ENCODE measurements around the gene TECPR1. TPM values are rescaled to one million over a fixed set of nuclear protein-coding genes. Genes with fewer than 3 reads are reported as not detected.
A peak's percentile ranks its signal among the peaks of the same experiment; 100 is the strongest.

TECPR1 gene
- total and polyA plus RNA-seq, 5 donors = 10.5 to 25.5 (median 25.1) TPM

DNA sequence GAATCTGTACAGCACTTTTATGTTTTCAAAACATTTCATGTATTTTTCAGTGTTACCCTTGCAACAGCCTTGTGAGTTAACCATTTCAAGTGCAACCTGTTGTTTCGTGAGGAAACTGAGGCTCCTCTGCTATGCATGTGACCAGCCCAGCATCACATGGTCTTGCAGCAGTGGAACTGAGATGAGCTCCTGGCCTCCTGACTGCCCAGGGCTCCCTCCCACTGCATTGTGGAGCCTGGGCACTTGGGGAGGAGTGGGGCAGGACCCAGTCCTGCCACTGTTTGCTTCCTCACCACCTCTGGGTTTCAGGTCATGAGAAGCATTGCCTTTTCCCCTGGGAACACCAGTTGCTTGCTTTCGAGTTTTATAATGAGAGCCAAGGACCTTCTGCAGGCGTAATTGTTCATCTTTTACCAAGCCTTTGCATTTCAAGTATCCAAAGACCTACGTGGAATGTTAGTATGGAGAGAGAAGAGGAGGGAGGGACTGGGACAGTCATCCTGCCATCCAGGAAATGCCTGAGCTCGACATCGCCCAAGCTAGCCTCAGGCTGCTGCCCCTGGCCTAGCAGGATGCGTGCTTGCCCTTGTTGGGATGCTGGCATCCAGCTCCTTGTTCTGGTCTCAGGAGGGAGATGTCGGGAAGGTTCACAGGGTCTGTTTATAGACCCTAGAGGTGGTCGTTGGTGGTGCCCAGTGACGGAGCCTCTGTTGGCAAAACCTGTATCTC, 73.1 kb downstream of the TECPR1 start:
- peak in 1 of 2 donors; percentile 32 for ATAC-seq
- WGBS = 82% methylated on average over 10 of the region's 10 CpGs
- Histone ChIP-seq H3K27me3 (ENCODE audit: control insufficient read depth, insufficient read depth) (no peaks in the 10 kb centered on the region), H3K4me1 (ENCODE audit: control insufficient read depth, insufficient read depth, low read length) (peaks cover 7% of the 10 kb centered on the region), H3K9me3 (ENCODE audit: control insufficient read depth, low read length) (no peaks in the 10 kb centered on the region), H3K4me3 (ENCODE audit: low read length) (no peak overlapping the region), H3K27ac (ENCODE audit: low read length) (peak overlapping the region; percentile 15)
- intact Hi-C loops (cut with DNase I) = no loop called here
- no peak for DNase-seq

DNA sequence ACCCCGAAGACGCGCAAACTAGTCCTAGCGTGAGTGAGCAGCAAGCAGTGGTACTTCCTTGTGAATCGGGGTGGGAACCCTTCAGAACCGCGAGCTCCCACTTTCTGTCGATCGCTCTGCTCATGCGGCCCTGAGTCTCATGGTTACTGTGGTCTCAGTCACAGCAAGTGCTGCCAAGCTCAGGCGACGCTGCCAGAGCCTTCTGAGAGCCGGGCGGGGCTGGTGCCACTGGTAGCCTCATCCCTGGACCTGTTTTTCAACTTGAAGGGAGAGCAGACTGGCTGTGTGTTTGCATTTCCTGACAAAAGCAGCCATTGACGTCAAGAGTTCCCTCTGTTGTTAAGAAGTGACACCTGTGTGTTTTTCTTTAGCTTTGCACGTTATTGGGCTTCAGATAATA, 73.7 kb downstream of the TECPR1 start:
- Histone ChIP-seq H3K27me3 (ENCODE audit: control insufficient read depth, insufficient read depth) (no peaks in the 10 kb centered on the region), H3K27ac (ENCODE audit: low read length) (peak overlapping the region; percentile 58), H3K4me1 (ENCODE audit: control insufficient read depth, insufficient read depth, low read length) (peaks cover 7% of the 10 kb centered on the region), H3K9me3 (ENCODE audit: control insufficient read depth, low read length) (no peaks in the 10 kb centered on the region), H3K4me3 (ENCODE audit: low read length) (no peak overlapping the region)
- ATAC-seq (peak; percentile 86 to 89), DNase-seq (peak; percentile 38 to 89 (median 86))
- intact Hi-C loops (cut with DNase I) = no loop called here
- 68% methylated on average over 16 of the region's 16 CpGs for WGBS

DNA sequence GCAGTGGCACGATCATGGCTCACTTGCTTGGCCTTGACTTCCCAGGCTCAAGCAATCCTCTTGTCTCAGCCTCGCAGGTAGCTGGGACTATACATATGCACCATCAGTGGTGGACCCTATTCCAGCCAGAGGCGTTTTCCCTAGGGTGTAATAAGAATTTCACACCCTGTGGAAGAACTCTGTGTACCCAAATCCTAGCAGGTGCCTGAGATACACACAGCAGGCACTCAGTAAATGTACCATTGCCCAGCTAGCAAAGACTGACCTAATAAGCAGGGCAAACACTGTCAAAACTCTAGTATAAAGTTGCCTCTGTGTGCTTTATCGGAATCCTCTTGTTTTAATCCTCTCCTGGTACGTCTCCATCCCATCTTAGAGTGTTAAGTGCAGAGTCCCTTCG, 74.5 kb downstream of the TECPR1 start:
- Histone ChIP-seq H3K27ac (ENCODE audit: low read length) (peak overlapping the region; percentile 56), H3K4me1 (ENCODE audit: control insufficient read depth, insufficient read depth, low read length) (peaks cover 7% of the 10 kb centered on the region), H3K4me3 (ENCODE audit: low read length) (no peak overlapping the region), H3K9me3 (ENCODE audit: control insufficient read depth, low read length) (no peaks in the 10 kb centered on the region), H3K27me3 (ENCODE audit: control insufficient read depth, insufficient read depth) (no peaks in the 10 kb centered on the region)
- DNase-seq = no peak
- intact Hi-C loops (cut with DNase I) = no loop called here
- ATAC-seq = peak; percentile 18 to 47
- 78% methylated on average over 6 of the region's 6 CpGs for WGBS

DNA sequence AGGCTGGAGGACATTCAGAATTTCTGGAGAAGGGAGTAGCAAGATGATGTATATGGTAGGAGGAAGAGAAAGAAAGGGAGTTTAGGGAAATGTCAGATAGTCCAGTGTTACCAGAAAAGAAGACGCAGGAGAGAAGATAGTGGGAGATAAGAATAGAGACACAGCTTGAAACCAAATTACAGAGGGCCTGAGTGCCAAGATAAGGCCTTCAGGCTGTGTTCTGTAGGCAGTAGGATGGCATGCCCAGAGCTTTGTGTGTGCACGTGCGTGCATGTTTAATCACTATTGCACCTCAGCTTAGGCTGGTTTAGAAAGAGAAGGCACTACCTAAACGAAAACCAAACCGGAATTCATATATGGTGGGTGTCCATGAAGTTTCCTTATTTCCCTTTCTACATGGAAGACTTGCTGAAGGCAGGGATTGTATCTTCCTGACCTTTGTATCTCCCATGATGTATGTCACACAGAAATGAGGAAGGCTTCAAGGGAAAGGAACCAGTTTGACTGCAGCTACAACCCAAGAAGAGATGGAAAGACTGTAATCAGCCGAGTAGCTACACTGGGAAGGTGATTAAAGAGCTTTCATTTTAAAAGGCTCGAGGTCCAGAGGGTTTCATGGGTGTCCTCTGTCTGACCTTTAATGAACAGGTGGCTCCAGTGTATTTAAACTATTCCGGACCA, 76.6 kb downstream of the TECPR1 start:
- H3K27ac ChIP-seq (ENCODE audit: low read length) = peak overlapping the region; percentile 1
- 72% methylated on average over 8 of the region's 8 CpGs for WGBS
- no peak overlapping the region for H3K4me3 ChIP-seq (ENCODE audit: low read length)
- H3K27me3 ChIP-seq (ENCODE audit: control insufficient read depth, insufficient read depth) = no peaks in the 10 kb centered on the region
- intact Hi-C loops (cut with DNase I) = no loop called here
- DNase-seq = no peak
- no peak for ATAC-seq
- H3K4me1 ChIP-seq (ENCODE audit: control insufficient read depth, insufficient read depth, low read length) = peaks cover 7% of the 10 kb centered on the region
- H3K9me3 ChIP-seq (ENCODE audit: control insufficient read depth, low read length) = no peaks in the 10 kb centered on the region

DNA sequence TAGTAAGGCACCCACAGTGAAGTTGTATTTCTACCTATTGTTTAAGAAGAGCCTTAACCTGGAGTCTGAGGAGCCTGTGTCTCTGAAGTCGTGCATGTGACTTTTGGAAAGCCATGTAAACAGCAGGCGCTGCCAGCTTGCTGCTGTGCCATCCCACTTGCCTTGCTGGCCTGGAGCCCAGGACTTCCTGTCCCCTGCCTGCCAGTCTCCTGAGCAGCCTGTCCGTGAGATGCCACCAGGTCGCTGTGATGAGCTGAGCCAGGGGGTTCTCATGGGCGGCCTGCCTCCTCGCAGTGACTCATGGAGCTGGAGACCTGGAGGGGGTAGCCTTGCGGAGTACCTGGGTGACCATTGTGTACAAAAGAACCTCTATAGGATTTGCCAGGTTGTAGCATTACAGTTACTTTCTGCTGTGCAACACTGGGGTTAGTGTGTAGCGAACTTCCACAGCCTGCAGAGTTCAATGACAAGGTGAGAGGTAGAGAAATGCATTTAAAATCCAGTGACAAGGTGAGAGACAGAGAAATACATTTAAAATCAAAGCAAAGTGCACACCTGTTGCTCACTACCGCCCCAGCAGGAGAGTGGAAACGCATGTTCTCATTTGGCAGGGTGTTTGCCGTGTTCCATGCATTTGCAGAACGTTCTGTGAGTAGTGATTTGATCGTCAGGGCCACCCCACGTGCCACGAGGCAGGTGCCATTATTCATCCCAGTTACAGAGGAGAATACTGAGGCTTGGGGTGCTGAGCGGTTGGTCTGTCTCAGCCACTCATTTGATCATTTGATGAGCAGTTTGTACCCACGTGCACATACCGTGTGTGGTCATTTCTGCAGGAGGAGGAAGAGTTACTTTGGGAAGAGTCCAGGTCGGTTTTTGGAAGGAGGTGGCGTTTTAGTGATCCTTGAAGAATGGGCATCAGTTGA, 77.4 kb downstream of the TECPR1 start:
- peaks cover 7% of the 10 kb centered on the region for H3K4me1 ChIP-seq (ENCODE audit: control insufficient read depth, insufficient read depth, low read length)
- intact Hi-C loops (cut with DNase I) = no loop called here
- H3K9me3 ChIP-seq (ENCODE audit: control insufficient read depth, low read length) = no peaks in the 10 kb centered on the region
- no peaks in the 10 kb centered on the region for H3K27me3 ChIP-seq (ENCODE audit: control insufficient read depth, insufficient read depth)
- peak overlapping the region; percentile 1 for H3K27ac ChIP-seq (ENCODE audit: low read length)
- H3K4me3 ChIP-seq (ENCODE audit: low read length) = no peak overlapping the region
- DNase-seq = peak; percentile 43 to 82 (median 79)
- peak; percentile 53 to 69 for ATAC-seq
- 80% methylated on average over 20 of the region's 20 CpGs for WGBS

DNA sequence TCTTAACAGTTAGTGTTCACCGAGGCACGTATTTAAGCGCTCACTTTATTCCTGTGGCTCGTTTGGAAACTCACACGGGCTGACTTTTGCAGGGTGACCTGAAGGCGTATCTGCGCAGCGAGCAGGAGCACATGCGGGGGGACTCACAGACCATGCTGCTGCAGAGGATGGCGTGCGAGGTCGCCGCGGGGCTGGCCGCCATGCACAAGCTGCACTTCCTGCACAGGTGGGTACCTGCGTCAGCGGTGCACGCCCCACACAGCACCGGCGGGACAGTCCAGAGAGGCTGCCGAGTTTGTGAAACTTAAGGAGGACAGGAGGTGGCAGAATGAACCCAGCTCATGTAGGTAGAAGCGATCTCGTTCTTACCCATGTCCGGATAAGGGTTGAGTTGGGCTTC, 80.6 kb downstream of the TECPR1 start:
- Histone ChIP-seq H3K9me3 (ENCODE audit: control insufficient read depth, low read length) (no peaks in the 10 kb centered on the region), H3K27ac (ENCODE audit: low read length) (no peak overlapping the region), H3K4me1 (ENCODE audit: control insufficient read depth, insufficient read depth, low read length) (no peaks in the 10 kb centered on the region), H3K4me3 (ENCODE audit: low read length) (no peak overlapping the region), H3K27me3 (ENCODE audit: control insufficient read depth, insufficient read depth) (no peaks in the 10 kb centered on the region)
- intact Hi-C loops (cut with DNase I) = no loop called here
- ATAC-seq = no peak
- WGBS = 95% methylated on average over 24 of the region's 24 CpGs
- DNase-seq = no peak

DNA sequence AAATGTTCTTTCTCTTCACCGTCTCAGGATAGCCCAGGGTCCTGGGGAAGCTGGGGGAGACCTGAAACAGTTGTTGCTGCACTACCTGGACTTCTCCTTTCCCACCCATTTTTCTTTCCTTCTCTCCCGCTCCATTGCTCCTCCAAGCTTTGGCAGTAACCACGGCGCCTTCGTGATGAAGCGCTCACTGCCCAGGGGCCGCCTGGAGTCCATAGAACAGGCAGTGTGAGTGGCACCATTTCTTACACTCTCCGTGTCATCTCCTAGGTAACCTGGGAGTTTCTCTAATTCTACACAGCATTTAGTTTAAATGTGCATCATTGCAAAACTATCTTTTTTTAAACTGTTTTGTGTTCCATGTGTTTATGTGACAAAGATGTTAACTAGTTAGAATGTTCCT, 81.1 kb downstream of the TECPR1 start:
- no peaks in the 10 kb centered on the region for H3K27me3 ChIP-seq (ENCODE audit: control insufficient read depth, insufficient read depth)
- no peaks in the 10 kb centered on the region for H3K4me1 ChIP-seq (ENCODE audit: control insufficient read depth, insufficient read depth, low read length)
- no peak for DNase-seq
- H3K4me3 ChIP-seq (ENCODE audit: low read length) = no peak overlapping the region
- H3K9me3 ChIP-seq (ENCODE audit: control insufficient read depth, low read length) = no peaks in the 10 kb centered on the region
- intact Hi-C loops (cut with DNase I) = no loop called here
- H3K27ac ChIP-seq (ENCODE audit: low read length) = no peak overlapping the region
- no peak for ATAC-seq
- 90% methylated on average over 8 of the region's 8 CpGs for WGBS

DNA sequence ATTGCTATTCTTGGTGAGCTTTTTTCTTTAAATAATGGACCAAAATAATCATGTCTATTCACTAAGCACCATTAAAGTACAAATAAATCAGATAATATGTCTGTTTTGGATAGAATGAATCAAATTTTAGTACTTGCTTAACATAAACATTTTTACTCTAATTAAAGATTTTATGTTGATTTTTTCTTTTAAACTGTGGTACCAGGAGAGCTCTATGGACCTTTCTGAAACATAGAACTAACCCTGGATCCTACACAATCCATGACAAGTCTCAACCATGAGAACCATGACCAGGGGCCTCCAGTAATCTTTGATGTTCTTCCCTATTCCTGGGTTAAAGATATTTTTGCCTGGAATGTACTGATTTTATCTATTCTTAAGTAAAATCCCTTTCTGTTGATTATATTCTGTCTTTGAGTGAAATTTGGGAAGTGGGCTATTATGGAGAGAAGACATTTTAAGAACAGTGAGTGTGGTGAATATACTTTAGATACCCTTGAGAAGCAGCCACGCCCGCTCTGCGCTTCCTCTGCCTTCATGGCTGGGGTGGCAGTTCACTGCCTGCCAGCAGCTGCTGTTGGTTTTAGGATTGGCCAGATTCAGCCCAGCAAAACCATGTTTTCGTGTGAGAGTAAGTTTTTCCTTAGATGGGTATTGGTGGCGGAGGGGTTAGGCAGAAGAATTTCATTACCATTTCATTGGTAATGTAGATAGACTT, 83.0 kb downstream of the TECPR1 start:
- Histone ChIP-seq H3K4me1 (ENCODE audit: control insufficient read depth, insufficient read depth, low read length) (no peaks in the 10 kb centered on the region), H3K9me3 (ENCODE audit: control insufficient read depth, low read length) (no peaks in the 10 kb centered on the region), H3K27me3 (ENCODE audit: control insufficient read depth, insufficient read depth) (no peaks in the 10 kb centered on the region), H3K27ac (ENCODE audit: low read length) (no peak overlapping the region), H3K4me3 (ENCODE audit: low read length) (no peak overlapping the region)
- DNase-seq (peak in 1 of 3 donors; percentile 52), ATAC-seq (no peak)
- WGBS = 93% methylated on average over 5 of the region's 5 CpGs
- intact Hi-C loops (cut with DNase I) = loop anchor here (2.0 to 5.0 kb wide), 5 partner anchors 57 to 152 kb away; partner anchors contain the start of gene LMTK2 (in 2 of the 4)

DNA sequence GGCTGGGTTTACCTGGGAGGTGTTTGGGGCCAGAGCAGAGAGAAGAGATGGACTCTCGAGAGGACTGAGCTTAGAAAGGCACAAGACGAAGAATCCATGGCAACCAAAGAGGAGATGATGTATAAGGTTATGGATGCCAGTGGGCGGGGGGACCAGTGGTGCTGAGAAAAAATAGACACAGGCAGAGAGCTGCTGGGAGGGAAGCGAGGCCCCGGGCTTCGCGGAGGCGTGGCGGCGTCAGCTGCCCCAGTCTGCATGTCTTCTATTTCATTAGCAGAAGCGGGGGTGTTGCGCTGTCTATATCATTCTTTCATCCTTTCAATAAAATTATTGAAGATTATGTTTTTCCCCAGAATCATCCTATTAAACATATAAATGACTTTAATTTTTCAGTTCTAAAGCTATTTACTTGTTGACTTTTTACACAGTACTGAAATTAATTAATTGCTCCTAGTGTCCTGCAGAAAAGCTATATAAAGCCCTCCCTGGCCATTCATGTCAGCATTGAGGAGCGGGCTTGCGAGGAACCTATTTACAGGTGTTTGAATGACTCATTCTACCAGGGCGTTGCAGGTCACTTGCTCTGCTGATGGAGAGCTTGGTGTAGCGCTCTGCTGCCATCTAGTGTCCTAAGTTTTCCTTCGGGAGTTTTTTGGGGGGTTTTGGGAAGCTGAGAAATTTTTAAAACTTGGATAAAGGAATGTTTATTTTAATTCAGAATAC, 83.7 kb downstream of the TECPR1 start:
- intact Hi-C loops (cut with DNase I) = loop anchor here (2.0 to 5.0 kb wide), 5 partner anchors 56 to 151 kb away; partner anchors contain the start of gene LMTK2 (in 2 of the 4)
- no peak overlapping the region for H3K27ac ChIP-seq (ENCODE audit: low read length)

DNA sequence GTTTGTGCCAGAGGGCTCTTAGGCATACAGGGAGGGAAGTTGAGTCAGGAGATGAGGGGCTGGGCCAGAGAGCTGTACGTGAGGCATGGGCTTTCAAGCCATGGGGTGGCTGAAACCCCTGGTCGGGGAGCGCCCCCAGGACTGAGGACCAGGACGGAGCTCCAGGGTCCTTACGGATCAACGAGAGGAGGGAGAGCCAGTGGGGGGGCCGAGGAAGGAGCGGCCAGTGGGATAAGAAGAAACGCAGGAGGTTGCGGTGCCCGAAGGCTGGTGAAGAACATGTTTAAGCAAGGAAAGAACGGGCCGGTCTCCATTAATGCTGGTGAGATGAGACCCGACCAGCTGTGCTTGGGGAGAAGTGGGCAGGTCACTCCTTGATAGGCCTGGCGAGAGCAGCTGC, 84.4 kb downstream of the TECPR1 start:
- ATAC-seq (no peak), DNase-seq (no peak)
- H3K9me3 ChIP-seq (ENCODE audit: control insufficient read depth, low read length) = no peaks in the 10 kb centered on the region
- no peak overlapping the region for H3K4me3 ChIP-seq (ENCODE audit: low read length)
- intact Hi-C loops (cut with DNase I) = loop anchor here (2.0 to 5.0 kb wide), 5 partner anchors 55 to 150 kb away; partner anchors contain the start of gene LMTK2 (in 2 of the 4)
- WGBS = 92% methylated on average over 15 of the region's 15 CpGs
- peaks cover 4% of the 10 kb centered on the region for H3K4me1 ChIP-seq (ENCODE audit: control insufficient read depth, insufficient read depth, low read length)
- no peak overlapping the region for H3K27ac ChIP-seq (ENCODE audit: low read length)
- H3K27me3 ChIP-seq (ENCODE audit: control insufficient read depth, insufficient read depth) = no peaks in the 10 kb centered on the region

More for the DNA sequence above, 83.7 kb downstream of the TECPR1 start:
- H3K4me1 ChIP-seq (ENCODE audit: control insufficient read depth, insufficient read depth, low read length) = peaks cover 4% of the 10 kb centered on the region
- DNase-seq (peak in 1 of 3 donors; percentile 61), ATAC-seq (peak; percentile 49 to 56)
- 62% methylated on average over 17 of the region's 17 CpGs for WGBS
- no peak overlapping the region for H3K4me3 ChIP-seq (ENCODE audit: low read length)
- H3K9me3 ChIP-seq (ENCODE audit: control insufficient read depth, low read length) = no peaks in the 10 kb centered on the region
- no peaks in the 10 kb centered on the region for H3K27me3 ChIP-seq (ENCODE audit: control insufficient read depth, insufficient read depth)
